Tibial nerve (tissue), 3 donors: ENCODE data around the gene GALNTL6.

Experiments
- CTCF ChIP-seq, 5 experiments: fragments of 200-600 bp in 3 of 5; fragments of 450-650 bp in 2 of 5; sonication (generic) in 3 of 5; IDR thresholded peaks; one replicate each; pipeline ENCODE4 v1.5.1; 2016 to 2019; ENCODE audit warnings: antibody characterized with exemption in 5 of 5, mild to moderate bottlenecking in 3 of 5, moderate library complexity in 2 of 5
- POLR2A ChIP-seq, 2 donors: fragments of 450-650 bp; IDR thresholded peaks; one replicate each; pipeline ENCODE4 v1.6.1; 2017; ENCODE audit warnings: antibody characterized with exemption in 2 of 2, mild to moderate bottlenecking in 2 of 2, moderate library complexity in 2 of 2

DNA sequence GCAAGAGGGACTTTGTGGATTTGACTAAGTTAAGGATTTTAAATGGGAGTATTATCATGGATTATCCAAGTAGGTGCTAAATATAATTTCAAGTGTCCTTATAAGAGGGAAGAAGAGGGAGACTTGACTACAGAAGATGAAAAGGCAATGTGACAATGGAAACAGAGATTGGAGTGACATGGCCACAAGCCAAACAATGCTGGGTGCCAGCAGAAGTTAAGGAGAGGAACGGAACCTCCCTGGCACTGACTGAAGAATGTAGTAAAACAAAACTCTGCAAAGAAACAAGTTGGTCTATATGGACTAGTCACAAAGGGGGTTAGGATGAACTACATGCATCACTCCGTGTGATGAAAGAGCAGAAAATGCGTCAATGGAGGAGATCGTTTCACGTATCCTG lies 959.6 kb downstream of the GALNTL6 start:
- no peak for TF ChIP-seq CTCF (IDR thresholded peaks at IDR 0.05)
- TF ChIP-seq POLR2A (IDR thresholded peaks at IDR 0.05) = no peak
